GM12873 (cell line): ENCODE results near the gene USP24.

Source experiments
- CTCF ChIP-seq: IDR thresholded peaks from 2 replicates; pipeline ENCODE4 v1.5.1; 2012; ENCODE audit warnings: low read depth, mild to moderate bottlenecking, moderate library complexity, low read length, control low read depth; ENCODE audit not compliant: insufficient read depth; ENCODE audit errors: missing control alignments

Gene USP24

GRCh38 chr1:55049914-55050278 lies 165.3 kb downstream of the USP24 start:
- no peak for TF ChIP-seq CTCF

- no peak for TF ChIP-seq CTCF
Observed at GRCh38 chr1:55049271-55049913, 165.8 kb downstream of the USP24 start.

GRCh38 chr1:55048453-55049270 lies 166.5 kb downstream of the USP24 start:
- no peak for TF ChIP-seq CTCF

- TF ChIP-seq CTCF: no peak
Observed at GRCh38 chr1:55047611-55048010, 167.6 kb downstream of the USP24 start.

- TF ChIP-seq CTCF: no peak
Observed at GRCh38 chr1:55046871-55047270, 168.3 kb downstream of the USP24 start.

- no peak for TF ChIP-seq CTCF
Observed at GRCh38 chr1:55045430-55045829, 169.7 kb downstream of the USP24 start.

GRCh38 chr1:55044617-55045397 lies 170.4 kb downstream of the USP24 start:
- TF ChIP-seq CTCF: no peak
